HEK293 (cell line): ENCODE results near the gene CACNA1G.

Source experiments
- CTCF ChIP-seq: fragments of 450-650 bp; formaldehyde crosslinking; IDR thresholded peaks from 2 replicates; pipeline ENCODE4 v1.5.1; 2016; ENCODE audit warnings: missing biosample characterization, missing genetic modification characterization
- REST ChIP-seq: fragments of 450-650 bp; formaldehyde crosslinking; IDR thresholded peaks from 2 replicates; pipeline ENCODE4 v1.5.1; 2016; ENCODE audit warnings: missing biosample characterization, missing genetic modification characterization
- SP2 ChIP-seq: fragments of 450-650 bp; formaldehyde crosslinking; IDR thresholded peaks from 2 replicates; pipeline ENCODE4 v1.5.1; 2016; ENCODE audit warnings: missing biosample characterization, missing genetic modification characterization

DNA sequence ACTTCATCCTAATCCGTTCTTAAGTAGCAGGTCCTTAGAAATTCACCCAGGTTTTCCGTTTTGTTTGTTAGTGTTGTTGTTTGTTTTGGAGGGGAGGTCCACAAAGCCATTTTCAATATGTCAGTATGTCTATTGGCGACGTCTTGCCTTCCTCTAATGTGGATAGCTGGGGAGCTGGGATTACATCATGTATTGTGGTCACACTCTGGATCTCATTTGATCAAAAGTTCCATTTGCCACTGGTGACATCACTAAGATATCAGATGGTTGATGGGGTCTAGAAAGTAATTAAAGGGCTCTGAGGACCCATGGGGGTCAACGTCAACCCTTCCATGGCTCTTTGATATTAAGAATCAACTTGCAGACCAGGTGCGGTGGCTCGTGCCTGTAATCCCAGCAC, 30.7 kb upstream of the CACNA1G start:
- TF ChIP-seq CTCF (tag by site-specific recombination) (no peak), REST (tag by site-specific recombination) (no peak), SP2 (tag by site-specific recombination) (no peak)
